DMS79 treated with DMSO at 0.1 percent for 48 hours (cell line): ENCODE results near the gene C5orf58.

Experiments used
- DNase-seq: peaks from one replicate; lab custom pipeline; 2025; lab: John Stamatoyannopoulos, UW

Gene C5orf58

DNA sequence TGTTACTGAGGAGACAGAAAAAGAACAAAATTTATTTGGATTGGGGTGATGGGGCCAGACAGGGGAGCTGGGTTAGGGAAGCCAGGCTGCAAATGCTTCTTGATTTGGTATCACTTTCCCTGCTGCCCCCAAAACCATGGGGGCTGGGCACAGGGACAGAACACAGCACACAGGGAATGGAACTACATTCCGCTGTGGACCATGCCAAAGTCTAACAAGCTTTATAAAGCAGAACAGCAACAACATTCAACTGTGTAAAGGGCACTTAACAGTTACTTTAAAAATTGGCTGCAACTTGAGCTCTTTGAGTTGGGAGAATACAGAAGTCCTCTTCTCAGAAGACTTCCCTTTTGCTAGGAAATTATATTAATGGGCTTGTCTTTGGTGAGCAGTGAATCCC, 23.8 kb downstream of the C5orf58 start:
- no peak for DNase-seq

DNA sequence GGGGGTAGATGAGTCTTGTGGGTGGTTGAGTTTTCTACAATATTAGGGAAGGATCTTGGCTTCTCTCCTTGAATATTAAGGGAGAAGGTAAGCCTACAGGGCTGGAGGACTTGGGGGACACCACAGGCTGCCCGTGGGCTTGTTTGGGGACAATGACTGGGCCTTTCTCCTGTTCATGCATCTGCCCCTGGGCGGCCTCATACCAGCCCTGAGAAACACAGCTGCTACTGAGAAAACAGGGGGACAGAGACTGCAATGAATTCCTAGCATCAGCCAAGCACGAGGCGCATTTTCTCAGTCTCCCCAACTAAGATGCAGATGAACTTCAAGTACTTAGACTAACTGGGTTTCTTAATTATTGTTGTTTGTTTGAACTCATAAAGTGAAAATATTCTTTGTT, 24.6 kb downstream of the C5orf58 start:
- no peak for DNase-seq

DNA sequence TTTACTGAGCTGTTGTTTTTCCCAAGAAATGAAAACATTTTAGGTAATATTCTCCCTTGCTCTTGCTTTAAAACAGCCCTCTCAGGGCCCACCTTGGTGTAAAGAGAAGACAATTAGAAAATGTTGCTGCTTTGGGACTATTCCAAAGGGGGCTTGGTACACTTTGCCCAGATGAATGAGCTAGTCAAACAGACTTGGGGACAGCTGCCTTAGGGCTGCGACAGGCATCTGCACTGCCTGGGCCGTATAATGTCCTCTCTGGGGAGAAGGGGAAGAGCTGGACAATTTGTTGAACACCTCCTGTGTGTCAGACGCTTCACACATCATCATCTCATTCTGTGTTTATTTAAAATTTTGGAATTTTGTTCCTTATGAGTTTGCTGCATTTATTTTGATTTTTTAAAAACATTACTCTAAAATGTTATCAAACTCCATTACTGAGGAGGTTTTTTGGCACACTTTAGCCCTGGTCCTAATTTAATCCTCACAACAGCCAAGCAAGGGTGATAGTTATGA, 28.8 kb downstream of the C5orf58 start:
- no peak for DNase-seq

DNA sequence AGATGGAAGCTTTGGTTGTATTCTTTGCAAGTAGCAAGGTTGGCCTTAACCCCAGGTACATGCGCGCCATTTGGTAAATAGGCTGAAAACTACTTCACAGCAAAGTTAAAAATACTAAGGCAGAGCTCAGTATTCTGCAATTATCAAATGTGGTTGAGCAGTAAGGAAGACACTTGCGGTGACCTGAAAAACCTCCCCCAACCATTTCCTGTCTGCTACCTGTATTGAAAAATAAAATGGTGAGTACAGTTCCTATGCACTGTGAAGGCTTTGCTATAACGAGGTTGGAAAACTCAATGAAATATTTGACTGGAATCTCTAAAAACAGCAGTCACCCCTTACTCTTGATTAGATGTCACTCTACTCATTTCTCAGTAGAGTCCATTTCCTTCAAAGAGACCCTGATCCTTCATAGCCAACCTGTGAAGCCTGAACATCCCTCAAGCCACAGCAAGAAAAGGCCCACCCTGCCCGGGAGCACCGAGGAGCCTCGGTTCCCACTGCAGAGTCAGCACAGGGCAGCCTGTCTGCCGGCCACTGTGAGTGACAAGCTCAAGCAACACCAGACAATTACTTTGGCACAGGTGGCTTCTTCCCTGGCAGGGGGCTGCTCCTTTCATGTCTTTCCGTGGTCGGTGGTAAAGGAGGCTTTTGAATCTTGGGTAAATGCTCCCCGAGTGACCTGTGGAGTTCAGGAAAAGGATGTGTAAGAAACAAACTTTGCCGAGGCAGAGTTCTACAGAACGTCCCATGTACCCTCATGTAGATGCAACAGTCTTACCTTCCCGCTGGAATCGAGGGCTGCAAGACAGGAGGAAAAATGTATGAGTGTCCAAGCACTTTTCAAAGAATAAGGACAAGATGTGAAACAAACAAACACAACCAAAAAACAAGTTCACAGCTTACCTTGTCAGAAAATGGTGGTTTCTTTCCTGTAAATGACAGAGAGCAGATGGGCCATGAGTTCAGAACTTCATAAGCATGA, 29.6 kb downstream of the C5orf58 start:
- no peak for DNase-seq

DNA sequence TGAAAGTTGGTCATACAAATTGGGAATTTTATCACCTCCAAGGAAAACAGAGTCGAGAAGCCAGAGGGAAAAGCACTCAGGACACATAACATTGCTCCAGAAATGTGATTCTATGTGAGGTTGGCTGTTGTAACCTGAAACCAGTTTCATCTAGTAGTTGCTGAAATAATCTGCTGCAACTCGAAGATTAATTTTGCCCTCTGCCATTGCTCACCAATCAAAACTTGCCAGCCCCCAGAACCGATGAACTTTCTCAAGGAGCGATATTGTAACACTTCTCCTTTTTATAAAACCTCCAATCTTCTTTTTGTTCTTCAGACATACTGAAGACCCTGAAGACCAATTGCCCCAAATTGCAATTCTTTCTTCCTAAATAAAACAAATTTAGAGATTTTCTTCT, 31.1 kb downstream of the C5orf58 start:
- no peak for DNase-seq

DNA sequence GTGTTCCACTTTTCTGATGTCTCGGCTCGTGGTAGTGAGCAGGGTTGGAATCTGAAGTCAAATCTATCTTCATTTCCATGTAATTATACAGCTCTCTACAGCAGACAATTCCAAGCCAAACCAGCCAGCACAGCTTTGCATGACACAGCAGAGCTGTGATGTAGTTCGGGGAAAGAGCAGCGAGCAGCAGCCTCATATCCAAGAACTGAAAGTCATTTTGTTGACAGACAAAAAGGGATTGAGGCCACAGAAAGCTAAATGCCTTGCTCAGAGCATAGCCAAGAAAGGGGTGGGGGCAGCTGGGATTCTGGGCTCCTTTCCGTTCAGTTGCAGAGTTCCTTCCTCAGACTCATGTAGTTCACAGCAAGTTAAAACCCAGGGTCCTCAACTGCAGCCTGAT, 32.7 kb downstream of the C5orf58 start:
- no peak for DNase-seq

DNA sequence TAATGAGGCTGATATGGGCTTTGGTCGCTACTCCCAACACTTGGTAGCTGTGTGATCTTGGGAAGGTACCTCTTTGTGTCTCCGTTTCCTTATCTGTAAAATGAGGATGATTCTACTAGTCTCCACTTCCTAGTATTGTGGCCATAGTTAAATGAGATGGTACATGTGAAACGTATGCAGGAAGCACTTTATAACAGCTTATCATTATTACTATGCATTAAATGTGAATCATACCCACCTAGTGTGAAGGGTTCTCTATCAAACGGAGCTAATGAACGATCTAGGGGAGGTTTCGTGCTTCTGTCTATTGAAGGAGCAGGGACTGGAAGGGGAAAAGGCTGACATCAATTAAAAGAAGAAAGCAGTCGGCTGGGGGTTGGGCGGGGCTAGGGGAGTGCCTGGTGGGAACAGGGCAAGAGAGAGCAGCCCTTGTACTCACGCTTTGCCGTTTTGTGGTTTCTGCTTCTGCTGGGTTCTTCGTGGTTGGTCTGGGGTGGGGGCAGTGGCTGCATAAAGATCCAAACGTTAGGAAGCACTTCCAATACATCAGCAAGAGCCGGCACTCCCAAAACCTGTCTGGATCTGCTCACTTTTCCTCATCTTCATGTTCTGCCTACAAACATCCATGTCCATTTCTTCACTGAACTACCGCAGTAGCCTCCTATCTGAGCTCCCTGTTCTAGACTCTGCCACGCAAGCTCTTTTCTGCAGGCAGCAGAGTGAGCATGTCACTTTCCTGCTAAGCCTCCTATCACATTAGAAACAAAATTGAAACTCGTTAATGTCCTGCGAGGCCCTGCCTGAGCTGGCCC, 34.0 kb downstream of the C5orf58 start:
- DNase-seq = no peak

DNA sequence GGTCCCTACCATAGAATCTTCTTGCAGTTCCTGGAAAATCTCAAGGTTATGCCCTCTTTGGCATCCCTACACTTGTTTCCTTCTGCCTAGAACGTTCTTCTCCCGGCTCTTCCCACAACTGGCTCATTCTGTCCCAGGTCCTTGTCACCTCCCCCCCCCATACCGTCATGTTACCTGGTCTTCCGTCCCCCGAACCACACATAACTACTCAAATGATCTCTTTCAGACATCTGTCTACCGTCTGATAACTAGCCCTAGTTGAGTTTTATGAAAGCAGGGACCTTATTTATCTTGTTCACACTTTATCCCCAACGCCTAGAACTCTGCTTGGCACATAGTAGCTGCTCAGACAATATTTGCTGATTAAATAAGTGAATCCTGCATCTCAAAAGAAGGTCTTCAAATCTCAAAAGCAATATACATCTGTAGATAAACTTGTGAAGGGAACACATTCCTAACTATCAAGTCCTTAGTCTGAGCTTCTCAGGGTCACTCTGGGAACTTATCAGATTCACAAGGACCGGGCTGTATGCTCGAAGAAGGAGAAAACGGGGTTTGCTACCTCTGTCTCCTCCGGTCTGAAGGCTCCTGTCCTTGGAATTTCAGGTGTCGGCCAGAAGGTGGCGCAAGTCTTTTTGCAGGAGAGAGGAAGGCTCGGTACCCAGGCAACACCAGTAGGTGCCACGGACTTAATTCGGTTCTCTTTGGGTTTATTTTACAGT, 34.8 kb downstream of the C5orf58 start:
- DNase-seq = no peak

DNA sequence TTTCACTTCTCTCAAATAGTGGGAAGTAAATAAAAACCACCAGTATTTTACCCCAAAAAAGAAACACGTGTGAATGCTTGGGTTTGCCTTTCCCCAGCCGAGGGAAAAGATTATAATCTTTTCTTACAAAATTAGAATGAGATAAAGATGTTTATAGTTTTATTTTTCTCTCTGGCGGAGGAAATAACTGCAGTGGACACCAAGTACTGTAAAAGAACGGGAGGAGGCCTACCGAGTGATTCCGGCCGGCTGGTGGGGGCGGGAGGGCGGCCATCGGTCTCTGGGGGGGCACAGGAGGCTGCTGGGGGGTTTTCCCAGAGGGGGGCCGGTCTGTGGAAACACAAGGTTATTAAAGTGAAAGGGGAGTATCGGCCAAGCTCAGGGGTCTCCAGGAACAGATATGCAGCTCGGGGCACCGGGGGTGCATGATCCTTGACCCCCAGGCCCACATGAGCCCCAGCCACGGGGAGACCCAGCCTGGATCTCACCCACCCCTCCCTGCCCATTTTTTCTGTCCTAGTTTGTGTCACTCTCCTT, 35.4 kb downstream of the C5orf58 start:
- no peak for DNase-seq

DNA sequence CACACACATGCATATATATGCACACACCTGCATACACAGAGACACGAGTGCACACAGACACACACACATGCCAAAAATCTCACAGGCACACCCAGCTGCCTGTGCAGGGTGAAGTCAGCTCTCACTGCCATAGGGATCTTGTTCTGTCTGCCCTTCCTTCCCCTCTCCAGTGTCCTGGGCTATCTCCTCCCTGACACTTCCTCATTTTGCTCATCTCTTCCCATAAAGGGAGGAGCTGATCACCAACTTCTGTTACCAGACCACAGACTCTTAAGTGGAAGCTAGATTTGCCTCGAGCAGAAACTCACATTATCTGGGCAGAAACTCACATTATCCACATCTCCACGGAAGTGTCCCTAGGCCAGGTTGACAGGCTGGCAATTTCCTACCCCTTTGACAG, 36.1 kb downstream of the C5orf58 start:
- no peak for DNase-seq

DNA sequence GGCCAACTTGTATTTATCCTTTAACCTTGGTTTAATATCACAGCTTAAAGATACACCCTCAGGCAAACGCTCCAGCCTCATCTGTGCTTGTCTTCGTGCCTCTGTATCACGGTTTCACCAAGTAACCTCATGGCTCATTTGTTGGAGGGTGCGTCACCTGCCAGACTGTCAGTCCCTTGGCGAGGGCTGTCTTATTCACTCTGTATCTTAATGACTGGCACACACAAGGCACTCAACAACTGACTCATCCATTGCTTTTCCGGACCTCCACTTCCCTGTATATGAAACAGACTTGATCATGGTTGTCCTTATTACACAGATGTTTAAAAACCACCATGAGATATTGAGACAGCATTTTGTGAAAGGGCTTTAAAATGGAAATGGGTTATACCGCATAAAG, 36.8 kb downstream of the C5orf58 start:
- DNase-seq = no peak

DNA sequence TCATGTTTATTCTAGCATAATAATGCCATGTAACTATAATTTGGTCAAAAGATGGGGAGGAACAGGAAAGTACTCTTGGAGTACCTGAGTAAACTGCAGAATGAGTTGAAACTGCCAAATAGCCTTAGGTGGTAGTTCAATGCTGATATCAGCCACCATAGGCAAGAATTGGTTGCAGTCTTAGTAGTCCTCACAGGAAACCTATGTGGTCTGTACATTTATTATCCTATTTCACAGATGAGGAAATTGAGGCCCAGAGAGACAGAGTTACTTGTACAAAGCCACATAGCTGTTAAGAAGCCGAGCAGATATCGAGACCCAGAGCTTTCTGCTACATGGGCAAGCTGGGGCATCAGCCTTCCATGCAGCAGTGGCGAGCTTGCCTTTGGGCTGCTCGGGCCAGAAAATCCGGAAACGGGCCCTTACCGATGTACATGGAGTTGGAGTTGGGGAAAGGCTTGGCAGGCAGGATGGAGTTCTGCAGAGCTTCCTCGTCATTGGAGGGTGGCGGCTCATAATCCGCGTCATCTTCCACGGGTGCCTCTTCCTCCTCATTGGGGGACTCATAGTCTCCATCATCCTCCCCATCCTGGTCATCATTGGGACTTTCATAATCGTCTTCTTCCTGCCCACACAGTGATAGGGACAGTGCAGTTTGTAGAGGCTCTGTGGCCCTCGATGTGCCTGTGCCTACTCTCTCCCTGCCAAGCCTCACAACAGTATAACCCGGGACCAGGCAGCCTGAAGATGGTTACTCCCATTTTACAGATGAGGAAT, 37.7 kb downstream of the C5orf58 start:
- no peak for DNase-seq

DNA sequence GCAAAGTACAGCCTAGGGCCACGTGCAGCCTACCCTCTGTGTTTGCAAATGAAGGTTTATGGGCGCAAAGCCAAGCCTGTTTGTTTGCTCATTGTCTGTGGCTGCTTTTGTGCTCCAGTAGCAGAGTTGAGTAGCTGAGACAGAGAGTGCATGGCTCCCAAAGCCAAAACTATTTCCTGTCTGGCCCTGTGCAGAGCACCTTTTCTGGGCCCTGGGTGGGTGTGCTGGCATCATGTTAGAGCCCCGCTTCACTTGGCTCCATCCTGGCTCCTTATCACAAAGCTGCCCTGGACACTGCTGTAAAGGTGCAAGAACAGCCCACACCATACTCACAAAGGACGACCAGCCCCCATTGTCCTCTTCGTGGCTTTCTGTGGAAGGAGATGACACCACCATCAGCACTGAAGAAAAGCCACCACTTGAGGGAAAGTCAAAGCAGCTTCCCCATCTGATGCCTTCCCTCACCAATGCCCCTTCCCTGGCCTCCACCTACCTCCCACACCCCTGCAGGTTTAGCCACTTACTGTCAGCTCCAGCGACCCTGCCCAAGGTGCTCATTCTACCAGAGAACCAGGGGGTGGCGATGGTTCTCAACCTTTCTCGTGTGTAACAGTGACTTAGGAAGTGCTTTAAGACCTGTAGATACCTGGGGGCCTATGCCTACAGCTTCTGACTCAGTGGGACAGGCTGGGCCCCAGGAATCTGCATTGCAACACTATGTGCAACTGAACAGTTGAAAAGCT, 41.4 kb downstream of the C5orf58 start:
- DNase-seq = peak; percentile 64

DNA sequence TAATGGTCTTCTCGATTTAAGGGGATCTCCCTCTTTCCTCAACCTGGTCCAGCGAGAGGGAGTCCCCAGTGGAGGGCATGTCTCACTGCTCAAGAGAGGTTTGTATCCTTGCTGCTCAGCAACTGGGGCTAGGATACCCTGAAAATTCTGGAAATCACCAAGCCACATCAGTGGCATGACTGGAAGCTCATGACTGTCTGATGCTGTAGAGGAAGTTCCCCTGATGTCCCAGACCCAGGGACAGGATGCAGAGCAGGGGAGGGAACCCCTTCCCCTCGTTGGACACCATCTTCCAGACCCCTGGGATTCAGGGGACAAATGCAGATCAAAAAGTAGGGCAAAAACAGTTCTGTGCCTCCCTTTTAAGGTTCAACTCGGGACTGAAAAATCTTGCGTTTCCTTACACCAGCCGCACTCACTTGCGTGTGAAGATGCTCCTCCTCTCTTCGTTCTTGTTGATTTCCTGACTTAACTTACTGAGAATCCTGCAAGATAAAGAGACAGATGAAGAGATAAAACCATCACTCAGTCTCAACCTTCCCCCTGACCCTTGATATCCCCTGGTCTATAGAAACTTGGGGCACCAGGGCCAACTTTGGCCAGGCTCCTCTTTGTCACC, 42.7 kb downstream of the C5orf58 start:
- no peak for DNase-seq

DNA sequence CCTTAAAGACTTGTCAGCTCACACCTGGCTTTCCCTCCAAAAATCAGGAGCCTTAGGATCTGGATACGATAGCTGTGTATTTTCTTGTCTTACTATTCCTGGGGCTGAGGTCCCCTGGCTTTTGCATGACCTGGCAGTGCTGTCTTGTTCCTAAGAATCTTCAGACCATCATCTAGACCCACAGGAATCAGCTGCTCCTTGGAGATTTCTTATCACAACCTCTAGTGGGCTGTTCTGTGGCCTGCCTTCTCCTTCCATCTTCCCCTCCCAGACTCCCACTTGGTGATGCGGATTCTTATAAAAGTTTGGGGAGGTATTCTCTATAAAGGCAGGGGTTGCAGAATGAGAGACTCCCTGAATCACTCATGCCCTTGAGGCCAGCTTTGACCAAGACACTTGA, 43.4 kb downstream of the C5orf58 start:
- DNase-seq = no peak

DNA sequence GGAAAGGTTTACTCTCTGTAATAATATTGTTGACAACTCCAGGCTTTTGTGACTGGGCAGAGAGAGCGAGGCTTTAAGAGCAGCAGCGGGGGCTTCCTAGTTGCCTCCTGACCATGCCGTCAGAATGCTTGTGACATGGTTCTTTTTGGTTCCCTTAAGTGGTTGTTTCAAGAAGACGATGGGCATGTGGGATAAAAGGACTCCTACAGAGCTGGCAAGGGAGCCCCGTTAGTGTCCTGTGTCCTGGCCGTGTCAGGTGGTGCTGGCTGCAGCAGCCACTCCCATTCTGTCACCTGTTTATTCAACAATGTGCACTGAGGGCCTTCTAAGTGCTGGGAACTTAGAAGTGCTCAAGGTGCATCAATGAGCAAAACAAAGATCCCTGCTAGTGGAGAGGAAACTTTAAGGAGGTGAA, 45.1 kb downstream of the C5orf58 start:
- no peak for DNase-seq

DNA sequence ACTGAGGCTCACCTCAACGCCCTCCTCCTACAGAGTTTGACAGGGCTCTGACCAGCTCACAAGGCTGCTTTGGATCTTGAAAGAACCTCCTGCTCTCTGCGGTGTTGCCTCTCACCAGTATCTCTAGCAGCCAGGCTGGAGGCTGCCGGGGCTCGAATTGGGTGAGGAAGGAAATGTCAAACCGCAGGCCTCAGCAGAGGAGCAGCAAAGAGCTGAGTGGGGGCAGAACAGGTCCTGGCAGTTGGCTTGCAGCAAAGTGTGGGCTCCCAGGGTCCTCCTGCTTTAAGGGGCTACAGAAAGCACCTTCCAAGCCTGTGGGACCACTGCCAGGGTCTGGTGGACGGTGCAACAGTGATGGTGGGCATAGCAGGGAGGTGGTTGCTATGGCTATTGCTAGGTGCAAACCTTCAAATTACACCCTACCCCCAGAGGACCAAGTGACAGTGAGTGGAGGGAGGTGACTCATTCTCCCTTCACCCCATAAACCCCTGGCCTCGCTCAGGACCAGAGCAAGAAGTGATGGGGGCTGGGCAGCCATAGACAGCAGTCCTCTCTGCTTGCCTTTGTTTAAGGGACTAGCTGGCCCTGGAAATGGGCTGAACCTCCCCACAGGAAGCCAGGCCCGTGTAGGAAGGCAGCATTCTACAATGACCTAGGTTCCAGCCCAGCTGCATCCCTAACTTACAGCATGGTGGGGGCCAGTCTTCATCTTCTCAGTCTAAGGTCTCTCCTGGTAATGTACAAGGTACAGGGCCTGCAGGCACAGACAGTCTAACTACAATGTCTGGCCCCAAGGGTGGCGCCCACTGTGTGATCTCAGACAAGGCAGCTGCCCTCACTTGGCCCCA, 46.0 kb downstream of the C5orf58 start:
- DNase-seq = no peak

DNA sequence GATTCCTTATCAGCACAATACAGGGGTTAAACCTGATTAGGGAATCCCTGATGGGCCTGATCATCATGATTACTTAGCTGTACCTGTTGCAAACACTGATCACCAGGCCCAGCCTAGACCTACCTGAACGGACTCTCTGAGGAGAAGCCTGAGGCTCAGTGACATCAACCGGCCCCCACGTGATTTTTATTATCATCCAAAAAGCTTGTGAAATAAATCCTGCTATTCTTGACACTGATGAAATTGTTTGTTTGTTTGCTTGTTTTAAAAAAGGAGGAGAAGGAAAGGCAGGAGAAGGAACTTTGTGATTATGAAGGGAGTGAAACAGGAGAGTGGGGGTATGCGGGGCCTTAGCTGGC, 46.7 kb downstream of the C5orf58 start:
- DNase-seq = no peak

DNA sequence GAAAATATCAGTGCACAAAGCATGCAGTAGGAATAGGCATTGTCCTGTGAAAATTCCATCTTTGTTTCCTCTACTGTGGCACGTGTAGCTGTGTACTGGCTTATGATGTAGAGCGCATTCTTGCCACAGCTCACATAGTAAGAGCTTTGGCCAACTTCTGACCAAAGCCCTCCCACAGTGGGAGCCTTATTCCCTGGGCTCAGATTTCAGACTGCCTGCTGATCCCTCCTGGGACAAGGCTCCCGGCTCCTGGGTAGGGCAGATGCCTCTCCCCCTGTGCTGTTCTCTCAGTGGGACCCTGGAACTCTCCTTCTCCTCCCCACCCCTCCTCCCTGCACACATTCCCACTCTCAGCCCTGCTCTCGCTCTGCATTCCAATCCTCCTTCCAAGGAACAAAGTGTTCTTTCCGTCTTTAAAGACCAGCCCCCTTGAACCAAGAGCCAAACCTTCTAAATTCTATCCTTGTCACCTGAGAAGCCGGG, 47.3 kb downstream of the C5orf58 start:
- DNase-seq = no peak
